Endometrial microvascular endothelial cells (primary cell): ENCODE data around the gene APOA1. TPM values are rescaled to one million over a fixed set of nuclear protein-coding genes. Genes with fewer than 3 reads are reported as not detected.

Experiments used
- in situ Hi-C: cut with HindIII; loops from 2 replicates; pipeline ENCODE4 v1.10.0; 2017; ENCODE audit warnings: low sequenced_read_pairs, low pct_unique_long_range_greater_than_20kb; ENCODE audit errors: inconsistent ontology term
- total RNA-seq: library from RNA; depleted of rRNA; stranded (reverse); fragments of >200 nt; gene quantifications from one replicate; pipeline ENCODE4 v1.2.3, GENCODE V29; 2015; ENCODE audit errors: inconsistent ontology term

APOA1 gene
- total RNA-seq, 1 donor from 2014 or later = not detected

- in situ Hi-C loops = no loop called here
These were observed 24.1 kb upstream of the APOA1 start for GRCh38 chr11:116861539-116861938.

GRCh38 chr11:116860303-116860702 is 22.9 kb upstream of the APOA1 start:
- in situ Hi-C loops = no loop called here

GRCh38 chr11:116859175-116859574 is 21.8 kb upstream of the APOA1 start:
- in situ Hi-C loops = no loop called here

- in situ Hi-C loops = no loop called here
These were observed 20.5 kb upstream of the APOA1 start for GRCh38 chr11:116857936-116858335.

GRCh38 chr11:116857316-116857715 is 19.9 kb upstream of the APOA1 start:
- in situ Hi-C loops = no loop called here

- in situ Hi-C loops = no loop called here
These were observed 19.0 kb upstream of the APOA1 start for GRCh38 chr11:116856423-116856822.

GRCh38 chr11:116855413-116855812 is 18.0 kb upstream of the APOA1 start:
- in situ Hi-C loops = no loop called here

- in situ Hi-C loops = no loop called here
These were observed 16.1 kb upstream of the APOA1 start for GRCh38 chr11:116853461-116854073.

GRCh38 chr11:116852261-116853031 is 15.0 kb upstream of the APOA1 start:
- in situ Hi-C loops = no loop called here

- in situ Hi-C loops = no loop called here
These were observed 14.2 kb upstream of the APOA1 start for GRCh38 chr11:116851626-116852025.

GRCh38 chr11:116849486-116849885 is 12.1 kb upstream of the APOA1 start:
- in situ Hi-C loops = no loop called here

GRCh38 chr11:116849060-116849459 is 11.6 kb upstream of the APOA1 start:
- in situ Hi-C loops = no loop called here

- in situ Hi-C loops = no loop called here
These were observed 10.2 kb upstream of the APOA1 start for GRCh38 chr11:116847612-116848011.

- in situ Hi-C loops = no loop called here
These were observed 7.3 kb upstream of the APOA1 start for GRCh38 chr11:116844722-116845121.

- in situ Hi-C loops = no loop called here
These were observed 6.2 kb upstream of the APOA1 start for GRCh38 chr11:116843661-116844060.

GRCh38 chr11:116842909-116843308 is 5.5 kb upstream of the APOA1 start:
- in situ Hi-C loops = no loop called here

GRCh38 chr11:116842117-116842516 is 4.7 kb upstream of the APOA1 start:
- in situ Hi-C loops = no loop called here

- in situ Hi-C loops = no loop called here
These were observed 3.4 kb upstream of the APOA1 start for GRCh38 chr11:116840746-116841296.

GRCh38 chr11:116840224-116840745 is 2.9 kb upstream of the APOA1 start:
- in situ Hi-C loops = no loop called here
